H9 (cell line): Measurements from ENCODE around the gene CLASP2. TPM values are rescaled to one million over a fixed set of nuclear protein-coding genes. Genes with fewer than 3 reads are reported as not detected.

Experiments
- DNase-seq: peaks from one replicate; pipeline ENCODE4 v3.0.0-alpha.2; 2017
- H2AFZ ChIP-seq: one replicate; pipeline ENCODE4 v1.6.1; 2013; ENCODE audit warnings: mild to moderate bottlenecking, low read length, control low read depth, moderate library complexity
- H2AK5ac ChIP-seq: 2 replicates; pipeline ENCODE4 v1.6.1; 2013; ENCODE audit warnings: low read length, control low read depth, mixed read lengths; ENCODE audit not compliant: insufficient read length
- H2BK120ac ChIP-seq: one replicate; pipeline ENCODE4 v1.6.1; 2013; ENCODE audit warnings: low read depth, mild to moderate bottlenecking, low read length, control low read depth, inconsistent platforms; ENCODE audit not compliant: poor library complexity, severe bottlenecking
- H2BK12ac ChIP-seq: 2 replicates; pipeline ENCODE4 v1.6.1; 2013; ENCODE audit warnings: low read length, control low read depth, mixed read lengths, low read depth; ENCODE audit not compliant: insufficient read length
- H2BK15ac ChIP-seq: 2 replicates; pipeline ENCODE4 v1.6.1; 2013; ENCODE audit warnings: low read depth, low read length, control low read depth
- H2BK20ac ChIP-seq: one replicate; pipeline ENCODE4 v1.6.1; 2013; ENCODE audit warnings: low read depth, mild to moderate bottlenecking, low read length, control low read depth, inconsistent platforms; ENCODE audit not compliant: poor library complexity, severe bottlenecking
- H2BK5ac ChIP-seq: 2 replicates; pipeline ENCODE4 v1.6.1; 2013; ENCODE audit warnings: low read length, control low read depth, mixed read lengths; ENCODE audit not compliant: insufficient read length
- H3K14ac ChIP-seq: 2 replicates; pipeline ENCODE4 v1.6.1; 2013; ENCODE audit warnings: low read length, control low read depth; ENCODE audit not compliant: insufficient read depth
- H3K18ac ChIP-seq: 2 replicates; pipeline ENCODE4 v1.6.1; 2013; ENCODE audit warnings: low read depth, mild to moderate bottlenecking, mixed read lengths, low read length, control low read depth; ENCODE audit not compliant: insufficient read length
- H3K23ac ChIP-seq: 2 replicates; pipeline ENCODE4 v1.6.1; 2013; ENCODE audit warnings: low read length, control low read depth, mixed read lengths, low read depth; ENCODE audit not compliant: insufficient read length
- H3K23me2 ChIP-seq: 2 replicates; pipeline ENCODE4 v1.6.1; 2013; ENCODE audit warnings: low read depth, mild to moderate bottlenecking, mixed read lengths, low read length, control low read depth; ENCODE audit not compliant: insufficient read length, poor library complexity, severe bottlenecking
- H3K27ac ChIP-seq: 2 replicates; pipeline ENCODE4 v1.5.1; 2013; ENCODE audit warnings: low read length, control low read depth, mixed read lengths, low read depth; ENCODE audit not compliant: insufficient read length
- H3K27me3 ChIP-seq: 2 replicates; pipeline ENCODE4 v1.6.1; 2013; ENCODE audit warnings: low read length, control low read depth, inconsistent platforms; ENCODE audit not compliant: insufficient read depth
- H3K4ac ChIP-seq: 2 replicates; pipeline ENCODE4 v1.6.1; 2013; ENCODE audit warnings: low read depth, mild to moderate bottlenecking, control low read depth, inconsistent platforms, low read length, moderate library complexity
- H3K4me1 ChIP-seq: 2 replicates; pipeline ENCODE4 v1.6.1; 2013; ENCODE audit warnings: low read length, control low read depth, inconsistent platforms; ENCODE audit not compliant: insufficient read depth
- H3K4me2 ChIP-seq: 2 replicates; pipeline ENCODE4 v1.6.1; 2013; ENCODE audit warnings: low read length, control low read depth, mixed read lengths; ENCODE audit not compliant: insufficient read length, insufficient read depth
- H3K56ac ChIP-seq: 2 replicates; pipeline ENCODE4 v1.6.1; 2013; ENCODE audit warnings: low read depth, mild to moderate bottlenecking, mixed read lengths, low read length, control low read depth; ENCODE audit not compliant: insufficient read length
- H3K79me1 ChIP-seq: 2 replicates; pipeline ENCODE4 v1.6.1; 2013; ENCODE audit warnings: low read depth, mild to moderate bottlenecking, moderate library complexity, low read length, control low read depth, inconsistent platforms; ENCODE audit not compliant: insufficient read depth, poor library complexity, severe bottlenecking
- H3K79me2 ChIP-seq: 2 replicates; pipeline ENCODE4 v1.6.1; 2013; ENCODE audit warnings: low read length, control low read depth, inconsistent platforms; ENCODE audit not compliant: insufficient read depth
- H3K9ac ChIP-seq: 2 replicates; pipeline ENCODE4 v1.6.1; 2013; ENCODE audit warnings: low read length, control low read depth, mixed read lengths; ENCODE audit not compliant: insufficient read length; ENCODE audit errors: extremely low read depth
- H3K9me3 ChIP-seq: one replicate; pipeline ENCODE4 v1.6.1; 2013; ENCODE audit warnings: low read depth, low read length, inconsistent platforms; ENCODE audit not compliant: control insufficient read depth
- H3T11ph ChIP-seq: one replicate; pipeline ENCODE4 v1.6.1; 2013; ENCODE audit warnings: mild to moderate bottlenecking, low read length, control low read depth, inconsistent platforms
- H4K20me1 ChIP-seq: one replicate; pipeline ENCODE4 v1.6.1; 2013; ENCODE audit not compliant: control insufficient read depth, insufficient read length, insufficient read depth
- H4K5ac ChIP-seq: 2 replicates; pipeline ENCODE4 v1.6.1; 2013; ENCODE audit warnings: low read depth, mild to moderate bottlenecking, mixed read lengths, low read length, control low read depth; ENCODE audit not compliant: insufficient read length
- H4K8ac ChIP-seq: replicated peaks from 2 replicates; pipeline ENCODE4 v1.6.1; 2013; ENCODE audit warnings: low read length, control low read depth, mixed read lengths, low read depth; ENCODE audit not compliant: insufficient read length
- H4K91ac ChIP-seq: 2 replicates; pipeline ENCODE4 v1.6.1; 2013; ENCODE audit warnings: low read depth, mild to moderate bottlenecking, moderate library complexity, mixed read lengths, low read length, control low read depth; ENCODE audit not compliant: insufficient read length
- H3K27ac Mint-ChIP-seq, 3 experiments: 2 replicates in 2 of 3; 3 replicates in 1 of 3; pipeline ENCODE4 v1.8.0; 2020 to 2021; ENCODE audit warnings: mixed read lengths in 3 of 3, mild to moderate bottlenecking in 1 of 3, moderate library complexity in 1 of 3
- H3K27me3 Mint-ChIP-seq: 2 replicates; pipeline ENCODE4 v1.8.0; 2021; ENCODE audit warnings: low read depth, mild to moderate bottlenecking, moderate library complexity, mixed read lengths
- H3K36me3 Mint-ChIP-seq, 3 experiments: 2 replicates in 2 of 3; 3 replicates in 1 of 3; pipeline ENCODE4 v1.8.0; 2020 to 2021; ENCODE audit warnings: low read depth in 3 of 3, mixed read lengths in 3 of 3; ENCODE audit not compliant: insufficient read depth in 1 of 3
- H3K4me1 Mint-ChIP-seq, 2 experiments: 2 replicates each; pipeline ENCODE4 v1.8.0; 2020; ENCODE audit warnings: mixed read lengths in 2 of 2
- H3K4me3 Mint-ChIP-seq, 2 experiments: 2 replicates in 1 of 2; 3 replicates in 1 of 2; pipeline ENCODE4 v1.8.0; 2020 to 2021; ENCODE audit warnings: mild to moderate bottlenecking in 2 of 2, mixed read lengths in 2 of 2, moderate library complexity in 1 of 2
- H3K9me3 Mint-ChIP-seq, 2 experiments: 2 replicates in 1 of 2; 3 replicates in 1 of 2; pipeline ENCODE4 v1.8.0; 2020; ENCODE audit warnings: mild to moderate bottlenecking in 2 of 2, mixed read lengths in 2 of 2, moderate library complexity in 1 of 2
- CTCF ChIP-seq: fragments of 200-600 bp; sonication (generic); conservative IDR thresholded peaks from 3 replicates; pipeline ENCODE4 v1.8.0; 2021; ENCODE audit warnings: antibody characterized with exemption, mild to moderate bottlenecking
- total RNA-seq: library from RNA; stranded (reverse); gene quantifications from 2 replicates; pipeline ENCODE4 v1.2.1, GENCODE V29; 2021

CLASP2 gene
- total RNA-seq, 1 experiment from 2014 or later, result 60.5 TPM

- no peak overlapping the region for H3K4me2 ChIP-seq
- H4K20me1 ChIP-seq, result no peaks in the 10 kb centered on the region
- no peak overlapping the region for H3K23ac ChIP-seq
- H4K91ac ChIP-seq, result no peak overlapping the region
- H4K8ac ChIP-seq, result no peak overlapping the region
- no peak overlapping the region for H2BK5ac ChIP-seq
- no peak overlapping the region for H3K4me3 Mint-ChIP-seq
- H3K27ac ChIP-seq, result no peak overlapping the region
- DNase-seq, result no peak
- H2BK20ac ChIP-seq, result no peak overlapping the region
- no peak overlapping the region for H4K5ac ChIP-seq
- no peaks in the 10 kb centered on the region for H3K4me1 ChIP-seq
- no peak overlapping the region for H3T11ph ChIP-seq
- no peak overlapping the region for H3K18ac ChIP-seq
- no peaks in the 10 kb centered on the region; a peak in 1 of 5 replicates for H3K9me3 Mint-ChIP-seq
- no peak overlapping the region for H3K27ac Mint-ChIP-seq
- H3K56ac ChIP-seq, result no peak overlapping the region
- H2AK5ac ChIP-seq, result no peak overlapping the region
- H3K79me1 ChIP-seq, result no peaks in the 10 kb centered on the region
- no peak overlapping the region for H2AFZ ChIP-seq
- H3K23me2 ChIP-seq, result no peaks in the 10 kb centered on the region
- no peak overlapping the region for H2BK12ac ChIP-seq
- H3K27me3 ChIP-seq, result no peaks in the 10 kb centered on the region
- peaks cover 5 to 16% (median 15%) of the 10 kb centered on the region in 3 experiments; a peak in 6 of 7 replicates for H3K36me3 Mint-ChIP-seq
- H3K9me3 ChIP-seq, result no peaks in the 10 kb centered on the region
- H3K4me1 Mint-ChIP-seq, result no peaks in the 10 kb centered on the region
- no peaks in the 10 kb centered on the region for H3K27me3 Mint-ChIP-seq
- H3K14ac ChIP-seq, result no peak overlapping the region
- no peaks in the 10 kb centered on the region for H3K79me2 ChIP-seq
- H3K9ac ChIP-seq, result no peak overlapping the region
- H3K4ac ChIP-seq, result no peak overlapping the region
- no peak overlapping the region for H2BK120ac ChIP-seq
- TF ChIP-seq CTCF, result no peak
- H2BK15ac ChIP-seq, result no peak overlapping the region
Observed at GRCh38 chr3:33624756-33625155, 93.3 kb downstream of the CLASP2 start.
